Lower leg skin (tissue), 3 donors: Measurements from ENCODE around the gene MYOC.

Experiments
- CTCF ChIP-seq, 3 donors: fragments of 450-650 bp; IDR thresholded peaks; one replicate each; pipeline ENCODE4 v1.5.1; 2016; ENCODE audit warnings: antibody characterized with exemption in 3 of 3, mild to moderate bottlenecking in 3 of 3, moderate library complexity in 2 of 3
- POLR2A ChIP-seq, 2 donors: fragments of 450-650 bp; IDR thresholded peaks; one replicate each; pipeline ENCODE4 v1.6.1; 2016 to 2017; ENCODE audit warnings: antibody characterized with exemption in 2 of 2, mild to moderate bottlenecking in 1 of 2, moderate library complexity in 1 of 2

GRCh38 chr1:171596705-171597104 lies 55.8 kb downstream of the MYOC start:
- no peak for TF ChIP-seq POLR2A (IDR thresholded peaks at IDR 0.05)
- no peak for TF ChIP-seq CTCF (IDR thresholded peaks at IDR 0.05)
